ENCODE measurements around the gene METTL6.
"Not testable (repeated sequence)": the region's sequence is repeated elsewhere in the genome, so short reads cannot be mapped to it uniquely, and the experiment has no call there.

METTL6 gene

GRCh38 chr3:15403495-15403894, 23.8 kb downstream of the METTL6 start:
- DNase-seq: no peak

GRCh38 chr3:15401936-15402335, 25.4 kb downstream of the METTL6 start:
- DNase-seq: no peak

- no peak for DNase-seq
Measured at GRCh38 chr3:15399970-15400369, 27.4 kb downstream of the METTL6 start.

GRCh38 chr3:15398731-15399133, 28.6 kb downstream of the METTL6 start:
- peak in 1 of 2 donors; percentile 26 for DNase-seq

GRCh38 chr3:15393252-15393651, 34.1 kb downstream of the METTL6 start:
- not testable (repeated sequence) for DNase-seq

- DNase-seq: peak in 1 of 2 donors; percentile 8
Measured at GRCh38 chr3:15391007-15391406, 36.3 kb downstream of the METTL6 start.

- DNase-seq: no peak
Measured at GRCh38 chr3:15390460-15390859, 36.9 kb downstream of the METTL6 start.

- DNase-seq: not testable (repeated sequence)
Measured at GRCh38 chr3:15388335-15388734, 39.0 kb downstream of the METTL6 start.

- DNase-seq: peak in 1 of 2 donors; percentile 16
Measured at GRCh38 chr3:15387735-15388134, 39.6 kb downstream of the METTL6 start.

GRCh38 chr3:15387171-15387581, 40.2 kb downstream of the METTL6 start:
- no peak for DNase-seq

GRCh38 chr3:15386654-15386955, 40.7 kb downstream of the METTL6 start:
- DNase-seq: peak; percentile 32 to 35

- DNase-seq: no peak
Measured at GRCh38 chr3:15385901-15386653, 41.3 kb downstream of the METTL6 start.

GRCh38 chr3:15385238-15385695, 42.1 kb downstream of the METTL6 start:
- DNase-seq: not testable (repeated sequence)

- DNase-seq: peak; percentile 14 to 31
Measured at GRCh38 chr3:15384510-15385237, 42.7 kb downstream of the METTL6 start.

GRCh38 chr3:15382405-15382923, 44.9 kb downstream of the METTL6 start:
- peak in 1 of 2 donors; percentile 18 for DNase-seq

- no peak for DNase-seq
Measured at GRCh38 chr3:15380980-15381890, 46.1 kb downstream of the METTL6 start.

- peak; percentile 97 for DNase-seq
Measured at GRCh38 chr3:15377961-15378791, 49.2 kb downstream of the METTL6 start.

GRCh38 chr3:15375461-15376000, 51.8 kb downstream of the METTL6 start:
- DNase-seq: no peak

- no peak for DNase-seq
Measured at GRCh38 chr3:15372918-15373317, 54.4 kb downstream of the METTL6 start.

- DNase-seq: no peak
Measured at GRCh38 chr3:15368561-15369135, 58.7 kb downstream of the METTL6 start.

GRCh38 chr3:15367059-15367458, 60.3 kb downstream of the METTL6 start:
- DNase-seq: no peak
